HG03521 (cell line): ENCODE results near the gene NXPE2.
"Not testable (repeated sequence)": the region's sequence is repeated elsewhere in the genome, so short reads cannot be mapped to it uniquely, and the experiment has no call there.

Experiments used
- ATAC-seq: cut with Tn5 transposase; IDR thresholded peaks from one replicate; pipeline ENCODE4 v1.9.1; 2021; ENCODE audit warnings: mild to moderate bottlenecking, moderate library complexity; ENCODE audit not compliant: unreplicated experiment

NXPE2 gene

DNA sequence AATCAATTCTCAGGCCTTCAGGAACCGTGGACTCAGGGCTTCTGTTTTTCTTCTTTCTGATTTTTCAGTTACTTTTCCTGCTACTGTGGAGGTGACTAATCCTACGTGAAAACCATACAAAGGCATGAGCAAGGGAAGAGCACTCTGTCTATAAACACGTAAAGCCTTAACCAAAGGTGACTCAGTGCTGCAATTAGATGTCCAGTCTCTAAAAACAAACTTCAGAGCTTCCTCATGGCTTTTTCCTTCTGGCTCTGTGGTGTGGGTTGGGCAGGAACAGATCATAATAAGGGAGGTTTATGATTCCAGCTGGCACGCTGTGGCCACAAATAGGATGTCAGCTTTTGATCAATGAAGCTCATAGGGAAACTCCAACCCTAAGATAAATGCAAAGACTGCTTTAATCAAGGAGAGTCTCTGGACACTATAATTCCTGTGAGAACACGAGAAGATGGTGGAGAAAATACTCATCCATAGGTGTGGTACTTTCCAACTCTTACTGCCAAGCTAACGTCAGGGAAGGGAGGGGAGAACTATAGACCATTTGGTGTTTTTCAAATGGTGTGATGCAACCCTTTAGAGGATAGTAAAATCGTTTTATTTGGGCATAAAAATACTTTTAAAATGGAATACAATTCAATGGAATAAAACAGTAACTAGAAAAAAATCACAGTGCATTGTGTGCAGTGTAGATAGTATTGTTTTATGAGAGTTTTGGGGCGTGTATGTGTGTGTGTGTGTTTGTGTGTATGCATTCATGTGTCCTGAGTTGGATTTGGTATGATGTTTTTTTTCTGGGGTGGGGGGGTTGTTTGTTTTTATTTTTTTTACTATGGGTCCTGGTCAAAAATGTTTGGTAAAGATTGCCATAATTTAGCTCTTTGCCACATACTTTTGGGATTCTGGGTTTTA is at the start of gene NXPE2:
Gene NXPE2, plus strand, starts transcription at position 403 of the 912 bp plus-strand sequence. Its CDS starts 49 bp downstream, at position 452.
- ATAC-seq = no peak

DNA sequence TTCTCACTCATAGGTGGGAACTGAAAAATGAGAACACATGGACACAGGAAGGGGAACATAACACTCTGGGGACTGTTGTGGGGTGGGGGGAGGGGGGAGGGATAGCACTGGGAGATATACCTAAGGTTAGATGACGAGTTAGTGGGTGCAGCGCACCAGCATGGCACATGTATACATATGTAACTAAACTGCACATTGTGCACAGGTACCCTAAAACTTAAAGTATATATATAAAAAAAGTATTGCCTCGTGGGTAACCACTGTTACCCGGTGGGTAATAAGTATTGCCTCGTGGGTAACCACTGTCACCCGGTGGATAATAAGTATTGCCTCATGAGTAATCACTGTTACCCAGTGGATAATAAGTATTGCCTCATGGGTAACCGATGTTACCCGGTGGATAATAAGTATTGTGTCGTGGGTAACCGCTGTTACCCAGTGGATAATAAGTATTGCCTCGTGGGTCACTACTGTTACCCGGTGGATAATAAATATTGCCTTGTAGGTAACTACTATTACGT is 46.8 kb upstream of the NXPE2 start:
- ATAC-seq = not testable (repeated sequence)

DNA sequence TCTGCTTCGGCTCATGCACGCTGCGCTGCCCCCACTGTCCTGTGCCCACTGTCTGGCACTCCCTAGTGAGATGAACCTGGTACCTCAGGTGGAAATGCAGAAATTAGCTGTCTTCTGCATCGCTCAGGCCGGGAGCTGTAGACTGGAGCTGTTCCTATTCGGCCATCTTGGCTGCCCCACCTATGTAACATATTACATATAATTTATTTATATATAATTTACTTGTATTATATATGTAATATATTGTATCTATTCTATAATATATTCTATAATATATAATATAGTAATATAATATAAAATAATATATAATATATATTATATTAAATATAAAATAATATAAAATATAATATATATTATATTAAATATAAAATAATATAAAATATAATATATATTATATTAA is 38.9 kb upstream of the NXPE2 start:
- ATAC-seq = not testable (repeated sequence)

DNA sequence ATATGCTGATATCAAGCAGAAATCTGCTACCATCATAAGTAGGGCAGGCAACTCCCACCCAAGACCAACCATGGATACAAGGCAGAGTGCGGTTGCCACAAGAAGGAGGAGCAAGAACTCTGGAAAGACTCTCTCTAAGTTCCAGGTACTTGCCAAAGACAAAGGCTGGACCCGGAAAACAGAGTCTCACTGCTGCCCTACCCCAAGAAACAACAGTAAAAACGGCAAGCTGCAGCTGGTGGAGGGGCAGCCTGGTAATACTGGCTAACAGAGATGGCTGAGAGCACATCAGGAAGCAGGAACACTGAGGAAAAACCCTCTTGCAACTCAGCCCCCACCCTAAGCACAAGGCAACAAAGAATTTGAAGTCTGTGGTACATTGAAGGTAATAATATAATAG is 27.7 kb upstream of the NXPE2 start:
- no peak for ATAC-seq

DNA sequence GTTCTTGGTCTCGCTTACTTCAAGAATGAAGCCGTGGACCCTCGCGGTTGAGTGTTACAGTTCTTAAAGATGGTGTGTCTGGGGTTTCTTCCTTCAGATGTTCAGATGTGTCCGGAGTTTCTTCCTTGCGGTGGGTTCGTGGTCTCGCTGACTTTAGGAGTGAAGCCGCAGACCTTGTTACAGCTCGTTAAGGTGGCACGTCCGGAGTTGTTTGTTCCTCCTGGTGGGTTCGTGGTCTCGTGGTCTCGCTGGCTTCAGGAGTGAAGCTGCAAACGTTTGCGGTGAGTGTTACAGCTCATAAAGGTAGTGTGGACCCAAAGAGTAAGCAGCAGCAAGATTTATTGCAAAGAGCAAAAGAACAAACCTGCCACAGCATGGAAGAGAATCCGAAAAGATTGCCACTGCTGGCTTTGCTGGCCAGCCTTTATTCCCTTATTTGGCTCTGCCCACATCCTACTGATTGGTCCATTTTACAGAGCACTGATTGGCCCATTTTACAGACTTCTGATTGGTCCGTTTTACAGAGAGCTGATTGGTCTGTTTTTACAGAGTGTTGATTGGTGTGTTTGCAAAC is 27.1 kb upstream of the NXPE2 start:
- no peak for ATAC-seq

DNA sequence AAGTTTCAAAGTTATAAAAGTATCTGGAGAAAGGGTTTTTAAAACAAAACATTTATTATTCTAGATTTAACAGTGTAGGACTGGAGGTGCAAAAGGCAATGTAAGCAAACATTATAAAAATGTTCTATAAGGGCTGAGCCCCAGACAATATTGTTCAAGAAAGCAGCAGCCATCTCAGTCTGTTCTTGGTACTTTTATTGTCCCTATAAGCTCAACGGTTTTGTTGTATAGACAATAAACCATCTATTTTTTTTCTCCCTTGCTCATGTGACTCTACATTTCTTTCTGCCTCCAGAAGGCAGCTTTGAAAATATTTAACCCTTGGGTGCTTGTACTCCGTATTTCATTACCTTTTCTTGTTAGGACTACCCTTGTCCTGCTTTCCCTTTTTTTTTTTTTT is 25.2 kb upstream of the NXPE2 start:
- no peak for ATAC-seq

DNA sequence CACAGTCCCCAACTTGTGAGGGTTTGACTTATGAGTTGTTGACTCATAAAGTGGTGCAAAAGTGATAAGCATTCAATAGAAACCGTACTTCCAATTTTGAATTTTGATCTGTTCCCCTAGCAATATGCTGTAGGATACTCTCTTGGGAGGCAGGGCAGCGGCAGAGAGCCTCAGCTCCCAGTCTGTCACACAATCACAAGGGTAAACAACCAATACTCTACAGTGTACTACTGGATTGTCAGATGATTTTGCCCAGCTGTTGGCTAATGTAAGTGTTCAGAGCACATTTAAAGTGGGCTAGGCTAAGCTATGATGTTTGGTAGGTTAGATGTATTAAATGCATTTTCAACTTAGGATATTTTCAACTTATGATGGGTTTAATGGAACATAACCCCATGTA is 13.7 kb upstream of the NXPE2 start:
- no peak for ATAC-seq

DNA sequence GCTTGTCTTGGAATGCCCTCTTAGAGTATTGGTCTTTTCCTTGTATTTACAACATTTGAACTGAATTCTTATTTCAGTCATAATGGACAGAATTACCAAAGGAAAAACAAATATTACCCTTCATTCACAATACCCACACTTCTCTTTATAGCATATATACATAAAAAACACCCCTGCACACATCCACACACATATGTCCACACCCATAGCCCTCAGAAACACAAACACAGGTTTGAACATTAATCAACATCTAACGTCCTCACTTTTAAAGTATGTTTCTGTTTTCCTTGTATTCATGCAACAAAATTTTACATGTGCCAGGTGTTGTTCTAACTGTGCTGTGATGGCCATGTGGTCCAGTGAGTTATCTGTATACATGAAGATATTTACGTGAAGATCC is 11.6 kb upstream of the NXPE2 start:
- no peak for ATAC-seq

DNA sequence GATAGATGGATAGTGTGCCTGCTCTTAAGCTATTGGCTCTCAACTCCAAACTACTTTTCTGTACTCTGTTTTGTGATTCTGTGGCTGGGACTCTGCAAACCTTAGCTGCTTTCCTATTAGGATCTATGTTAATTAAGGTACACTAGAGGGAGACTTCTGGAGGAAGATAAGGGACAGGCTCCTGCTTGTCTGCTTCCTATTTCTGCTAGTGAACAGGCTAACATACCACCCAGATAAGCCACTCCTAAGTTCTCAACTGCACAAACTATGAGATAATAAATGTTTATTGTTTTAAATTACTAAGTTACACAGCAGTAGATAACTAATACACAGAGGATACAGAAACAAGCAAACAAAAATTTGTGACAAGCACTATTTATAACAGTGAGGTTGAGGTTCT is 10.2 kb upstream of the NXPE2 start:
- no peak for ATAC-seq

DNA sequence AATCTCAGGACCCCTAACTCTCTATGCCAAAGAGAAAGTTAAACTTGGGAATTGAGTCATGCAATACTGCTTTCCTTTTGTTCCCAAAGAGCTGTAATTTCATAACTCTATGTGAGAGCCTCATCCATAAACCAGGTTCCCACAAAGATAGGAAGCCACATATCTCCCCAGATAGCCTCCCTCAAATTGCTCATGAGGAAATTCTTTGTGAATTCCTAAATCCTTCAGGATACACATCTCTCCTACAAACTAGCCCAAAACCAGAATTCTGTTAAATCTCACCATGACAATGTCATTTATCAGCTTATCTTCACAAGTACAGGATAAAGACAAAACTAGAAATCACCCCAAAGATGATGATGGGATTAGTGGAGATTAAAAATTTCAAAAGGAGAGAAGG is 4.7 kb upstream of the NXPE2 start:
- ATAC-seq = no peak

DNA sequence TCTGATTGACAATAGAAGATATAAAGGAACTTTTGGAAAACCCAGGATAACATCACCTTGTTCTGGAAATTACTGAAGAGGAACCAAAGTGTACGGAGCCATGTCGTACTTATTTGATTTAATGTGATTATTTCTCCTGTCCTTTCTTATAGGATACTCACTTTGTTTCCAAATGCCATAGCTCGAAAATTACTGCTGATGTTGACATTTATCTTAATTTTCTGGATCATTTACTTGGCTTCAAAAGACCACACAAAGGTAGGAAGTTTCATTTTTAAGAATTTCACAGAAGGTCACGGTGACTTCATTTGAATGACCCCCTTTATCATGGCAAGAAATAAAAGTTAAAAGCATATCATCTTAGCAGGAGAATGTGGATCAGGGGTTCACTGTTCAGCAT is 1.2 kb downstream of the NXPE2 start:
- no peak for ATAC-seq

DNA sequence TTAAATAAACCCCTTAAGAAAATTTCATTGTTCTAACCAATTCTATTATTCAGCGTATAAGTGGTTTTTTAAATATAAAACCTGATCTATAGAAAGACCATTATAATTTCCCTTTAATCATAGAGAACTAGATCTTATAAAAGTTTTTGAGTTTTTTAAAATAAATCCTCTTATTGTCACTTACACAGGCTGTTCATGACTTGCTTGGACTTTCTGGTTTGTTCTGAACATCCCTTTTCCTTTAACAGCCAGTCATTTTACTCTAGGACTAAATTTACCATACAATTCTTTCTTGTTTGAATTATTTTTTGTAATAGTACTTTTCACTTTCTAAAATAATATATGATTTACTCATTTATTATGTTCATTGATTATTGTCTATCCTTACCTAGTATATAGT is 4.7 kb downstream of the NXPE2 start:
- ATAC-seq = no peak

DNA sequence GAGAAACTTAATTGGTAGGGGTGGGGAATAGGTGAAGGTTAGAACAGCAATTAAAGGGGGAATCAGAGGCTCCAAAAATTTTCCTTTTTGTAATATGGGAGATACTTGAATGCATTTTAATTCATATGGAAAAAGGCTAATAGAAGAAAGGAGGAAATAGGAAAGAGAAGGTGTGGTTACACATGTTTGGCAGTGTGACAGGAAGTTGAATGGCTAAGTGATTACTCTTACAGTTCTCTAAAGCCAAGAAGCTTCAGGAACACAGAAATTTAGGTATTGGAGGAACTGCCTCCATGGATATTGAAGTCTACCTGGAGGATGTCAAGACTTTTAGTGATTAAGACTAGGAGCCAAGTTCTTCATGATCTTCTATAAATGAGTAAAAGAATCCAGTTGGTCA is 6.3 kb downstream of the NXPE2 start:
- no peak for ATAC-seq

DNA sequence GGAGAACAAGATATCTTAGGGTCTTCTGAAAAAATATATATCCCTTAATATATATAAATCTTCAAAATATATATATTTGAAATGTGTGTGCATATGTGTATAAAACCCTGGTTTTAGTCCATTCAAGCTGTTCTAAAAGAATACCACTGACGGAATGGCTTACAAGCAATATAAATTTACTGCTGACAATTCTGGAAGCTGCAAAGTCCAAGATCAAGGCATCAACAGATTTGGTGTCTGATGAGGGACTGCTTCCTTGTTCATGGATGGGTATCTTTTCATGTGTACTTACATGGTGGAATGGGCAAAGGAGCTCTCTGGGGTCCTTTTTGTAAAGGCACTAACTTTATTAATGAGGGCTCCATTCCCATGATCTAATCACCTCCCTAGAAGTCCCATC is 6.8 kb downstream of the NXPE2 start:
- no peak for ATAC-seq

DNA sequence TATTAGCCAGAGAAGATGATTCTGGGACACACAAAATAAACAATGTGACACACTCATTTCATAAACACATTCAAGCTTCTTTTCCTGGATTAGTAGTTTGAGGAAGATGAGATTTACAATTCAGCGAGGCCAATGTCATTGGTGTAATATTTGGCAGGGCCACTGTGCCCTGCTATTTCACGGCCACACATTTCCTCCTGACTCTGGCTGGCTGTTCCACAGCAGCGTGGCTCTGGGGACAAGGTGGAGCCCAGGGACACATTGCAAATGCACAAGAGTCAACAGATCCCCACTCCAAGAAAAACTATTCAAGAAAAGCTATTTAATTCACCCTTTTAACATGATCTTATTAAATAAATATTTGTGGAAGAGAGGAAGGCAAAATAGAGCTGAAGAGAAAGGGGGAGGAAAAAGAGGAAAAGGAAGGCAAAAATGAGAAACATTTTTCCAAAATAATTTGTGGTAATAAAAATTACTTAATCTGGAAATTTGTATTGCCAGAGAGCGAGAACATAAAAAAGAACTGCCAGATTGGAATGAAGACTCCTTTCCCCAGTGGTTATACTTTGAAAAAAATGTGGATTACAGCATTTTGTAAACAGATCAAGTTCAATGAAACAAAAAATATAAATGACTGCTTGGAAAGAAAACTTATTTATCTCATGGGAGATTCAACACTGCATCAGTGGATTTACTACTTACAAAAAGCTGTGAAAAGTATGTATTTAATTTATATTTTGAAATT is 27.1 kb downstream of the NXPE2 start:
- no peak for ATAC-seq

DNA sequence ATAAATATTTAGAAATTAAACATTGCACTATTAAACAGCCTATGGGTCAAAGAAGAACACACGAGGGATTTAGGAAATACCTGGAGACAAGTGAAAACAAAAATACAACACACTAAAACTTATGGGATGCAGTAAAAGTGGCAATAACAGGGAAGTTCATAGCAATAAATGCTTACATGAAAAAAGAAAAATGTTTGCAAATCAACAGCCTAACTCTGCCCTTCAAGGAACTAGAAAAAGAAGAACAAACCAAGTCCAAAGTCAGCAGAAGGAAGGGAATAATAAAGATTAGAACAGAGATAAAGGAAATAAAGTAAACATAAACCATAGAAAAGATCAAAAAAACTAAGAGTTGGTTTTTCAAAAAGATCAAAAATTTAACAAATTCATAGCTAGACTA is 31.6 kb downstream of the NXPE2 start:
- no peak for ATAC-seq

DNA sequence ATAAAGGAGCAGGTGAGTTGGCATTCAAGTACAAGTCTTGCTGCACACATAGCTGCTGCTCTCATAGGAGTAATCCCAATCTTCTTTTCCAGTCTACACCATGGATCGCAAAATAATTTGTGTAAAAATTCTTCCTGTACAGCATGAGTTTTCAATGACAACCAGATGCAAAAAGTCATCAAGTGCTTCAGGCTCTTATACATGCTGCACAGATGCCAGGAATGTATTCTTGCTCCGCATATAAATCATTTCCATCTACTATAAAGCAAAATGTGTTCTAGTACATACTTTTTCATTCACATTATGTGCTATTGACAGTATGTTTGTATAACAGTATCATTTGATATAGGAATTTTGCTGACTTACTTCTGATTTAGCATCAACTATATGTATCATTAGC is 35.4 kb downstream of the NXPE2 start:
- ATAC-seq = no peak

DNA sequence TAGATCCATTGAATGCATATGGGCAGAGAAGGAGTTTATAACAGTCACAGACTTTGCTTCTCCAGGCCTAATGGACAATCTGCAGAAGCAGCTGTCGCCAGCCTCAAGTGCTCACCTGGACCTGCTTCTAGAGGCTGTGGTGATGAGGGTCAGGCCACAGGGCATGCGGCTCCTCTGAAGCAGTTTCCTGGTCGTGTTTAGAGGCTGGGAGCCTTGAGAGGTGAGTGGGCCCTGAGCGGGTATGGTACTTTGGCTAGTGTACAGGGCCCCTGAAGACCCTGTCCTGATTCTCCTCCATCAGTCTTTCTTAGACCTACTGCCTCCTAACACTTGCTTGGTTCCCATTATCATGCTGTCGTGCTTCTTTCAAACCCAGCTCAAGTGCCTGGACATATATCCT is 41.2 kb downstream of the NXPE2 start:
- no peak for ATAC-seq

DNA sequence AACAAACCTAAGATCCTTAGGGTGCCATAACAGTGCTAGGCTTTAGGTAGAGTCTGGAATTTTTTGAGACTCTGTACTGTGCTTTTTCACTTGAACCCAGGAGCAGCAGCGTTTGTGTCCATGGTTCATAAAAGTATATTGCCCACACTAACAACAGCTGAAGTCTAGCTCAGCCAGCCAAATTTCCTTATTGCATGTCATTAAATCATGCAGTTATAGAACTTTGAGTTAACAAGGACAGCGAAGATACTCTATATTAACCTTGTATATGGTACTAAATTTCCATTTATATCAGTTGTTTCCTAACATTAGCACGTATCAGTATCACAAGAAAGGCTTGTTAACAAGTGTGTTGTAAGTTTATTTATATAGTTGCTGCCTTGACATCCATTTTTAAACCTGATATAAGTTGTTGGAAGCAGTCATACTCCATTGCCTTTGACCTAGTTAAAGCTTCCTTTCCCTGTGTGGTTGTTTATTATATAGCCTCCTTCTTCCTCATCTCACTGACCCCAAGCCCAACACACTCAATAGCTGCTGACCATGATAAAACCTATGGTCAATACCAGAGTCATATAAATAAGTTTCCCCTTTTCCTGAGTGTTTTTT is 46.7 kb downstream of the NXPE2 start:
- ATAC-seq = no peak

DNA sequence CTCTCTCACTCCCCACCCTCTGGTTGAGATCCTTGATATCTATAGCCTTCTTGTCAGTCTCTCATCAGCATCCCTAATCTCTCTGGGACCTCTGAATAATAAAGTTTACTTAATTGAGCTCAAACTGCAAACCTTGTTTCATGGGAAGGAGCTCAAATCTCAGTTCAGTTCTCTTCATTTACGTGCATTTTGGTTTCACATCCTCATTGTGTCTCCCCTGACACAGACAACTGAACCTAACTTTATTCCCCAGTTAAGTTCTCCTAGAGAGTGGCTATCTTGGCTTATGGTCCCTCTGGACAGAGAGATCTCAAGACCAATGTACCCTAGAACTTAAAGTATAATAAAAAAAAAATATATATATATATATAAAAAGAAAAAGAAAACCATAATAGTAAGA is 47.3 kb downstream of the NXPE2 start:
- no peak for ATAC-seq

DNA sequence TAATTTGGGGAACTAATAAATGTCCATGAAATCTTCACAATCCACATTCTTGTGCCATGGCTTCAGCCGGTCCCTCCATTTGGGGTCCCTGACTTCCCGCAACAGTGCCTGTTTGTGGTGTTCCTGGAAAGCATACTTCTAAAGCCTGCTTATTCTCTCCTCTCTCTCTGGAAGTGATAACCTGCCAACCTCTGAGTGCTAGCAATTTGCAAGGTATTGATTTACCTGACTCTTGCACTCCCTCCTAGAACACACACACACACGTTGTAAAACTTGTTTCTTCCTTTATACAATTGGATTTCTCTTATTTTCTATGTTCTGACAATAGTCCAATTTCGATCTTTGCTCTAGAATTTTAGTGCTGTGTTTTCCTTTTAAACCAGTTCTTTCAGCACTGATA is 58.5 kb downstream of the NXPE2 start:
- no peak for ATAC-seq
